Activated CD4-positive, alpha-beta T cell treated with anti-CD3 and anti-CD28 coated beads, Interleukin-2, amount 10 ng/mL, durations not matched to agents 7 days and 5 days (primary cell): Measurements from ENCODE around the gene OLA1. TPM values are rescaled to one million over a fixed set of nuclear protein-coding genes. Genes with fewer than 3 reads are reported as not detected.

ENCODE experiments used
- CTCF ChIA-PET: fragments of 350-600 bp; sonication (Branson Sonifier 250); formaldehyde crosslinking; loops from one replicate; lab custom pipeline; 2021; ENCODE audit warnings: antibody characterized with exemption; lab: Charles Lee
- POLR2A ChIA-PET: fragments of 350-600 bp; sonication (Branson Sonifier 250); formaldehyde crosslinking; loops from one replicate; lab custom pipeline; 2021; ENCODE audit warnings: antibody characterized with exemption; lab: Charles Lee
- DNase-seq: peaks from one replicate; pipeline ENCODE4 v3.0.0-alpha.2; 2020
- H3K27ac Mint-ChIP-seq: one replicate; pipeline ENCODE4 v1.8.0; 2021; ENCODE audit warnings: mild to moderate bottlenecking, moderate library complexity, mixed read lengths
- H3K27me3 Mint-ChIP-seq: one replicate; pipeline ENCODE4 v1.8.0; 2021; ENCODE audit warnings: mixed read lengths
- H3K36me3 Mint-ChIP-seq: one replicate; pipeline ENCODE4 v1.8.0; 2021; ENCODE audit warnings: low read depth, mixed read lengths
- H3K4me1 Mint-ChIP-seq: one replicate; pipeline ENCODE4 v1.8.0; 2021; ENCODE audit warnings: mixed read lengths
- H3K4me3 Mint-ChIP-seq: one replicate; pipeline ENCODE4 v1.8.0; 2021; ENCODE audit warnings: mild to moderate bottlenecking, moderate library complexity, mixed read lengths
- H3K9me3 Mint-ChIP-seq: one replicate; pipeline ENCODE4 v1.8.0; 2021; ENCODE audit warnings: mixed read lengths
- total RNA-seq, 2 experiments: library from RNA; stranded (reverse); gene quantifications; one replicate each; pipeline ENCODE4 v1.2.3, GENCODE V29; 2021

OLA1 gene
- total RNA-seq, 2 experiments from 2014 or later: 75.3 to 87.4 TPM

DNA sequence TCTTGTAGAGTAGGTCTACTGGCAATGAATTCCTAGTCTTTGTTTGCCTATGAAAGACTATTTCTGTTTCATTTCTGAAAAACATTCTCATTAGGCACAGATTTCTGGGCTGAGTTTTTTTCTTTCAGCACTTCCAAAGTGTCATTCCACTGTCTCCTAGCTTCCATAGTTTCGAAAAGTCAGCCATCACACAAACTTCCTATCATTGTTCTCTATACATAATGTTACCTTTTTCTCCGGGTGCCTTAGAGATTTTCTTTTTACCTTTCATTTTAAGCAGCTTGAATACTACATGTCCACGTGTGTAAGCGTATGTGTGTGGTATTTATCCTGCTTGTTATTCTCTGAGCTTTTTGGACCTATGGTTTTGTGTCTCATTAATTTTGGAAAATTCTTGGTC, 55.7 kb downstream of the OLA1 start:
- Mint-ChIP-seq H3K27ac (no peak overlapping the region), H3K27me3 (no peaks in the 10 kb centered on the region)
- CTCF ChIA-PET: no interaction called here

DNA sequence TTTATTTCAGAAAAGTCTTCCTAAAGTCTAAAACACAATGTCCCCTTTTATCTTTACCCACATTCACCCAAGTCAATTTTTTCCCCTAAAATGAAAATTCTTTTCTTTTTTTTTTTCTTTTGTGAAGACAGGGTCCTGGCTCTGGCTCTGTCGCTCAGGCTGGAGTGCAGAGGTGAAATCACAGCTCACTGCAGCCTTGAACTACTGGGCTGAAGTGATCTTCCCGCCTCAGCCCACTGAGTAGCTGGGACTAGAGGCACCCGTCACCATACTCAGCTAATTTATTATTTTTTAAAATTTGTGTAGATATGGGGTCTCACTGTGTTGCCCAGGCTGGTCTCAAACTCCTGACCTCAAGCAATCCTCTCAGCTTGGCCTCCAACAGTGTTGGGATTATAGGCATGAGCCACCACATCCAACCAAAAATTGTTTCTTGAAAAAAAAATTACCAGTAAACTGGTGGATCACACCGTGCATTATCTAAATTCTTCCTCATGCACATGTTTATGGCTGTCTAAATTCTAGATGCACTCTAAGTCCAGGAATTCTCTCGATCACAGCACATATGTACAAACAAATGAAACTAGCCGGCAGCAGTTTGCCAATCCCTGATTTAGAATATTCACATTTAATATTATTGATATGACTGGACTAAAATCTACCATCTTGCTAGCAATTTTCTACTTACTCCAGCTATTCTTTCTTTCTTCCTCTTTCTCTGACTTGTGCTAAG, 56.8 kb downstream of the OLA1 start:
- Mint-ChIP-seq H3K36me3 (peaks cover 12% of the 10 kb centered on the region), H3K4me1 (no peaks in the 10 kb centered on the region), H3K27me3 (no peaks in the 10 kb centered on the region), H3K27ac (no peak overlapping the region), H3K4me3 (no peak overlapping the region), H3K9me3 (no peaks in the 10 kb centered on the region)
- ChIA-PET CTCF (no interaction called here), POLR2A (no interaction called here)
- no peak for DNase-seq

More for the DNA sequence above, 55.7 kb downstream of the OLA1 start:
- peaks cover 2% of the 10 kb centered on the region for H3K36me3 Mint-ChIP-seq
- H3K4me3 Mint-ChIP-seq: no peak overlapping the region
- no peak for DNase-seq
- POLR2A ChIA-PET: no interaction called here
- H3K9me3 Mint-ChIP-seq: no peaks in the 10 kb centered on the region
- H3K4me1 Mint-ChIP-seq: no peaks in the 10 kb centered on the region

GRCh38 chr2:174184915-174185314, 63.4 kb downstream of the OLA1 start:
- peaks cover 24% of the 10 kb centered on the region for H3K36me3 Mint-ChIP-seq
- CTCF ChIA-PET: no interaction called here
- no peak overlapping the region for H3K4me3 Mint-ChIP-seq
- H3K4me1 Mint-ChIP-seq: no peaks in the 10 kb centered on the region
- H3K9me3 Mint-ChIP-seq: no peaks in the 10 kb centered on the region
- no peak overlapping the region for H3K27ac Mint-ChIP-seq
- H3K27me3 Mint-ChIP-seq: no peaks in the 10 kb centered on the region
- POLR2A ChIA-PET: no interaction called here
- no peak for DNase-seq

DNA sequence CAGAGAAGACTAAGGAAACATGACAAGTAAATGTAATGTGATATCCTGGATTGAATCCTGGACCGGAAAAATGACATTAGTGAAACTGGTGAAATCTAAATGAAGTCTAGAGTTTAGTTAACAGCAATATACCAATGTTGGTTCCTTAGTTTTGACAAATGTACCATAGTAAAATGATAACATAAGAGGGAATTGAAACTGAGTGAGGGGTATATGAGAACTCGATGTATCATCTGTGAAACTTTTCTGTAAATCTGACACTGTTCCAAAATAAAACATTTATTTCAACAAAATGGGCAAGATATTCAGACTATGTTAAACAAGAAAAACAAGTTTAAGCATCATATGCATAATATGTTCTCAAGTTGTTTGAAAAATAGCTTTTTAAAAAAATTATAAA, 63.8 kb downstream of the OLA1 start:
- Mint-ChIP-seq H3K27ac (no peak overlapping the region), H3K4me3 (no peak overlapping the region), H3K4me1 (no peaks in the 10 kb centered on the region), H3K9me3 (no peaks in the 10 kb centered on the region), H3K27me3 (no peaks in the 10 kb centered on the region), H3K36me3 (peaks cover 24% of the 10 kb centered on the region)
- ChIA-PET CTCF (no interaction called here), POLR2A (no interaction called here)
- DNase-seq: no peak

DNA sequence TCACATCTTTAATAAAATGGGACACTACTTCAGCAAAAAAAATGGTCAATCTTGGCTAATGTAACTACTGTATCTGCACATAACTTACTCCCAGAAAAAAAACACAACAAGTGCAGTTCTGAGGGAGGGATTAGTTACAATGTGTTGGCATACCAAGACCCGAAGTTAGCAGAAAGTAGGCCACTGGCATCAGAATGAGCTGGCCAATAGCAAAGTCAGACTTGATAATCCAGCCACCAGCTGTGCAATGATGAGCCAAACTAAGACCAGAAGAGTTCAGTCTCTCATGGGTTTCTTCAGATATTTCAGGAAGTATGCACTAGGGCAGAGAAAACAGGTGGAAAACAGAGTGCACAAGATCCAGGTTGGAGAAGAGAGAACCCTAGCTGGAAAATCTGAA, 65.3 kb downstream of the OLA1 start:
- H3K27ac Mint-ChIP-seq: no peak overlapping the region
- ChIA-PET CTCF (no interaction called here), POLR2A (no interaction called here)
- no peaks in the 10 kb centered on the region for H3K27me3 Mint-ChIP-seq
- no peaks in the 10 kb centered on the region for H3K9me3 Mint-ChIP-seq
- H3K4me3 Mint-ChIP-seq: no peak overlapping the region
- peaks cover 24% of the 10 kb centered on the region for H3K36me3 Mint-ChIP-seq
- no peak for DNase-seq
- H3K4me1 Mint-ChIP-seq: no peaks in the 10 kb centered on the region

- Mint-ChIP-seq H3K27ac (peak overlapping the region; percentile 26), H3K9me3 (peaks cover 6% of the 10 kb centered on the region), H3K27me3 (no peaks in the 10 kb centered on the region), H3K4me1 (no peaks in the 10 kb centered on the region), H3K36me3 (peaks cover 14% of the 10 kb centered on the region), H3K4me3 (no peak overlapping the region)
- ChIA-PET POLR2A (no interaction called here), CTCF (no interaction called here)
- DNase-seq: no peak
These were observed 67.0 kb downstream of the OLA1 start for GRCh38 chr2:174181368-174181767.

- Mint-ChIP-seq H3K27ac (no peak overlapping the region), H3K36me3 (peaks cover 16% of the 10 kb centered on the region), H3K27me3 (no peaks in the 10 kb centered on the region), H3K4me1 (no peaks in the 10 kb centered on the region), H3K9me3 (peaks cover 6% of the 10 kb centered on the region), H3K4me3 (no peak overlapping the region)
- ChIA-PET POLR2A (no interaction called here), CTCF (no interaction called here)
- no peak for DNase-seq
These were observed 67.6 kb downstream of the OLA1 start for GRCh38 chr2:174180726-174181236.

DNA sequence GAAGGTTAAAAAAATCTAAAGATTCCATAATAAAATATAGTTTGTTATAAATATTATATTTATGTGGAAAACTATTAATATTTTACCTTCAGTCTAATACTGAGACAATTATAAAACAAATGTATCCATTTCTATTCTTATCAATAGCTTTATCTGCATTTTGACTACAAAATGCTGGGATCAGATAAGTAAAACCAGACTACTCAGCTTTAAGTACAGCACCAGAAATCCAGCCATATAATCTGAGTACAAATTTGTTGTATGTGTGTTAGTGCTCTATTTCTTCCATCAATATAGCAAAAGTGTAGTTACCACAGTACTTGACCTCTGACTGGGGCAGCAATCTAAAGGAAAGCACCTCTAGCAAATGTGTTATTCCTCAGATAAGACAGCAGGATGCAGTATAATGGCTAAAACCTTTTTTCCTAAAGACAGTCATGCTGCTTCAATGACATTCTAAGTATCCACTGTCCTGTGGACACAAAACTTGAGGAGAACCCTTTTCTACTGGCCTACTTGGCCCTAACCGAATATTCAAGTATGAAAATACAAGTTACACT, 68.1 kb downstream of the OLA1 start:
- Mint-ChIP-seq H3K27me3 (no peaks in the 10 kb centered on the region), H3K4me1 (no peaks in the 10 kb centered on the region)
- POLR2A ChIA-PET: no interaction called here

DNA sequence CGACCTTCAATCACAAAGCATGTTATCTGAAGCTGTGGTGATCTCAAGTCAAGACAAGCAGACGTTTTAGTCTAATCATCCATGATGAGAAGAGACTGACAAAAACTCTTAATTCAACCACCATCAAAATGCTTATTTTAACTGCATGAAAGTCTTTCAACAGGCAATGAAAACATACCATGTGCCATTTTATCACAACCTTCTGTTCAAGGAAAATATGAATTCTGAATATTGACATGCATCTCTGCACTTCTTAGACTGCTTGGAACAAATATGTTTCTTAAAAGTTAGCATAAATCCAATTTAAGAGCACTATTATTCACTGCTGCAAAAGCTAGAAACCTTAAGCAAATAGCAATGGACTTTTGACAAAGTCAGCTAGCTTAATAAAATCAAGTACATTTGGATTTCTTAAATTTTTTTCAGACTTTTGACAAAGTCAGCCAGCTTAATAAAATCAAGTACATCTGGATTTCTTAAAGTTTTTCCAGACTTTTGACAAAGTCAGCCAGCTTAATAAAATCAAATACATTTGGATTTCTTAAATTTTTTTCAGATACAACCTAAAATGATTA, 70.9 kb downstream of the OLA1 start:
- no peak for DNase-seq
- no peaks in the 10 kb centered on the region for H3K27me3 Mint-ChIP-seq
- no peak overlapping the region for H3K4me3 Mint-ChIP-seq
- H3K27ac Mint-ChIP-seq: no peak overlapping the region
- ChIA-PET CTCF (no interaction called here), POLR2A (no interaction called here)
- peaks cover 8% of the 10 kb centered on the region for H3K4me1 Mint-ChIP-seq
- peaks cover 39% of the 10 kb centered on the region for H3K36me3 Mint-ChIP-seq
- peaks cover 27% of the 10 kb centered on the region for H3K9me3 Mint-ChIP-seq

More for the DNA sequence above, 68.1 kb downstream of the OLA1 start:
- peaks cover 21% of the 10 kb centered on the region for H3K36me3 Mint-ChIP-seq
- no peak overlapping the region for H3K4me3 Mint-ChIP-seq
- no peak overlapping the region for H3K27ac Mint-ChIP-seq
- DNase-seq: no peak
- H3K9me3 Mint-ChIP-seq: peaks cover 7% of the 10 kb centered on the region
- CTCF ChIA-PET: no interaction called here

DNA sequence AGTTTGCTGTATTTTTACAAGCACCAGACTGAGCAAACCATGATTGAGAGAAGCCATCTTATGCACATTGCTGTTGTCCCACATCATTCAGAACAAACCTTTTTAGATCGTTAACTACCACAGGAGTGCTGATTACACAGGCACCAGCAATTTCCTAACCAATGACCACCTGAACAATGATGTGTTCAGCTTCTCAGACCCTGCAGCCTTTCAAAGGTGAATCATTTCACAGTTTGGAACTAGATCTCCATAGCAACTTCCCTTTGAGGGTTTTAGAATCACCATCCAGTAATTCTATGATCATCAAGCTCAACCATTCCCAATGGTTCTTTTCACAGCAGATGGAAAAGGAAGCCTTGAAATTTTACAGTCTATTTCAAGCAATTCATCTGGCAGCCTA, 71.4 kb downstream of the OLA1 start:
- peaks cover 32% of the 10 kb centered on the region for H3K9me3 Mint-ChIP-seq
- H3K4me3 Mint-ChIP-seq: no peak overlapping the region
- CTCF ChIA-PET: no interaction called here
- POLR2A ChIA-PET: no interaction called here
- peaks cover 43% of the 10 kb centered on the region for H3K36me3 Mint-ChIP-seq
- H3K4me1 Mint-ChIP-seq: peaks cover 9% of the 10 kb centered on the region
- no peaks in the 10 kb centered on the region for H3K27me3 Mint-ChIP-seq
- H3K27ac Mint-ChIP-seq: no peak overlapping the region
- no peak for DNase-seq

- Mint-ChIP-seq H3K27me3 (no peaks in the 10 kb centered on the region), H3K36me3 (peaks cover 39% of the 10 kb centered on the region), H3K9me3 (peaks cover 39% of the 10 kb centered on the region), H3K4me1 (peaks cover 9% of the 10 kb centered on the region), H3K4me3 (no peak overlapping the region), H3K27ac (no peak overlapping the region)
- no peak for DNase-seq
- ChIA-PET POLR2A (no interaction called here), CTCF (no interaction called here)
These were observed 73.6 kb downstream of the OLA1 start for GRCh38 chr2:174174741-174175140.

- ChIA-PET CTCF (no interaction called here), POLR2A (no interaction called here)
- Mint-ChIP-seq H3K27me3 (no peaks in the 10 kb centered on the region), H3K27ac (no peak overlapping the region), H3K4me3 (no peak overlapping the region), H3K4me1 (peaks cover 9% of the 10 kb centered on the region), H3K36me3 (peaks cover 50% of the 10 kb centered on the region), H3K9me3 (peaks cover 49% of the 10 kb centered on the region)
- DNase-seq: no peak
These were observed 75.5 kb downstream of the OLA1 start for GRCh38 chr2:174172802-174173355.

- Mint-ChIP-seq H3K36me3 (peaks cover 51% of the 10 kb centered on the region), H3K27me3 (no peaks in the 10 kb centered on the region), H3K27ac (no peak overlapping the region), H3K4me3 (no peak overlapping the region), H3K4me1 (peaks cover 9% of the 10 kb centered on the region), H3K9me3 (peaks cover 50% of the 10 kb centered on the region)
- ChIA-PET POLR2A (no interaction called here), CTCF (no interaction called here)
- DNase-seq: no peak
These were observed 76.5 kb downstream of the OLA1 start for GRCh38 chr2:174171686-174172445.
